ENCODE measurements around the gene SATB1. TPM values are rescaled to one million over a fixed set of nuclear protein-coding genes. Genes with fewer than 3 reads are reported as not detected.

SATB1 gene
- total and polyA plus RNA-seq, 2 donors = 40.3 to 74.2 TPM

GRCh38 chr3:18403061-18403460 lies 22.1 kb downstream of the SATB1 start:
- Histone ChIP-seq H3K4me1 (ENCODE audit: insufficient read depth) (no peaks in the 10 kb centered on the region), H3K27ac (ENCODE audit: low read depth) (no peak overlapping the region), H3K4me3 (ENCODE audit: low read depth, low read length) (no peak overlapping the region), H3K36me3 (ENCODE audit: insufficient read depth) (peaks cover 2% of the 10 kb centered on the region)
- DNase-seq (ENCODE audit: extremely low spot score) = no peak
- WGBS = 78% methylated on average over 2 of the region's 2 CpGs

- Histone ChIP-seq H3K36me3 (ENCODE audit: insufficient read depth) (peaks cover 2% of the 10 kb centered on the region), H3K27ac (ENCODE audit: low read depth) (peak overlapping the region; percentile 23), H3K4me1 (ENCODE audit: insufficient read depth) (no peaks in the 10 kb centered on the region), H3K4me3 (ENCODE audit: low read depth, low read length) (no peak overlapping the region)
- 70% methylated on average over 3 of the region's 3 CpGs for WGBS
- DNase-seq (ENCODE audit: extremely low spot score) = no peak
These were observed 22.8 kb downstream of the SATB1 start for GRCh38 chr3:18402239-18402799.

DNA sequence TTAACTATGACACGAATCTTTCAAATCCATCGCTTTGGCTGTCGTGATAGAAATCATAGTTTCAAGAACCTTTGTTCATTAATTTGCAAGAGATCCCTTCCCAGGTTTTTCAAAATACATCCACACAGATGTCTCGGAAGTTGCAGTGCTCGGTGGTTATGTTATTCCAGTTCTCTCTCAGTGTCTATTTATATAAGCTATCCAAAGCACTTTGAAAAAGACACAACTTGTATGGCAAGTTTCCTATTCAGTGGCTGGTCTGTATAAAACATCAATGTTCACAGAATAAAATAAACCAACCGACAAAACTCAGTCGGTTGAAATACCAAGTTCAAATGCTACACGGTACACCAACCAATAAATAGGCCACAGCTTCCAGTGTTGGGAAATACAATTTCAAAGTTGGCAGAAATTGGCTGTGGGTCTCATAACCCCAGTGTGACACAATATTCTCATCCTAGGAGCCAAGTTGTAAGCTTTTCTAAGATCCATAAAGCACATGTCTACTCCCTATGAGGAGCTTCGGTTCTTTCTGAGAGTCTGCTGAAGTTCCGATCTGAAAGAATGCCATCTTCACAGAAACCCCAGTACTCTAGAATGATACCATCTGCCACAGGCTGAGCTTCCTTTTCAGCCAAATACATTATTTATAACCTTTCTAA lies 23.7 kb downstream of the SATB1 start:
- Histone ChIP-seq H3K36me3 (ENCODE audit: insufficient read depth) (peaks cover 2% of the 10 kb centered on the region), H3K4me3 (ENCODE audit: low read depth, low read length) (no peak overlapping the region), H3K4me1 (ENCODE audit: insufficient read depth) (no peaks in the 10 kb centered on the region), H3K27ac (ENCODE audit: low read depth) (no peak overlapping the region)
- WGBS = 56% methylated on average over 10 of the region's 10 CpGs
- DNase-seq (ENCODE audit: extremely low spot score) = no peak

GRCh38 chr3:18398448-18398847 lies 26.7 kb downstream of the SATB1 start:
- H3K27ac ChIP-seq (ENCODE audit: low read depth) = no peak overlapping the region
- 94% methylated on average over 1 of the region's 1 CpG for WGBS
- H3K36me3 ChIP-seq (ENCODE audit: insufficient read depth) = peaks cover 4% of the 10 kb centered on the region
- no peak overlapping the region for H3K4me3 ChIP-seq (ENCODE audit: low read depth, low read length)
- no peaks in the 10 kb centered on the region for H3K4me1 ChIP-seq (ENCODE audit: insufficient read depth)
- no peak for DNase-seq (ENCODE audit: extremely low spot score)

DNA sequence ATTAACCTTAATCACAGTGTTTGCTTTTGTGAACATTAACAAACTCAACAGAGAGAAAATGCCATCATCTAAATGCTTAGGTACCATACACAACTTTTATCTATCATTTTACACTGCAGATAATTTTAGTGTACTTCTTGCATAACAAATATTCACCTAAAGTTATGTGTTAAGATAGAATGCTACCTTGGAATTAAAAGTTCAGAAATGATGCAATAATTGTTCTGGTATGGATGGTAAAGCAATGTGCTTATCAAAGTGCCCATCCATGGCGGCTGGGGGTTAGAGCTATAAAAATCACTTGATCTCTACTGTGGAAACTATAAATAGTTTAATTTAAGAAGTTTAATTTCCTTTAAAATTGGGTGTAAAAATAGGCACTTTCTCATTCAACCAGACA lies 28.7 kb downstream of the SATB1 start:
- Histone ChIP-seq H3K27ac (ENCODE audit: low read depth) (no peak overlapping the region), H3K4me3 (ENCODE audit: low read depth, low read length) (no peak overlapping the region), H3K36me3 (ENCODE audit: insufficient read depth) (peaks cover 4% of the 10 kb centered on the region), H3K4me1 (ENCODE audit: insufficient read depth) (no peaks in the 10 kb centered on the region)
- DNase-seq (ENCODE audit: extremely low spot score) = no peak
- WGBS = 63% methylated on average over 1 of the region's 1 CpG

GRCh38 chr3:18394384-18394995 lies 30.6 kb downstream of the SATB1 start:
- 96% methylated on average over 12 of the region's 12 CpGs for WGBS
- DNase-seq (ENCODE audit: extremely low spot score) = no peak

DNA sequence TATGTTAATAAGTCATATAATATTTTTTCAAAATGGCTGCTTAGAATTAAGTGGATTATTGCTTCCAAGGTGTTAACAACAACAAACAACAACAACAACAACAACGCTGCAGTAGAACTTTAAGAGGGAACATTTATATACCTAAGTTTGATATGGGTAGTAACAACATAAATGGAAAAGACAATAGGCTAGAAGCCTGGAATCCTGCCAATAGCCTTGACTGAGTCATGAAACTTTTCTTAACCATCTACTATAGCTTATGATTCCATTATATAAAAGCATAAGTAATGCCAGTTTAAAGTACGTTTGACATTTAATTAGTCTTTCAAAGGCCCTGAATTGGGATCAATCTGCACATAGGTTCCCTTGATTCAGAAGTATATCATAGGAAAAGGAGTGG lies 31.2 kb downstream of the SATB1 start:
- no peak overlapping the region for H3K27ac ChIP-seq (ENCODE audit: low read depth)
- 83% methylated on average over 2 of the region's 2 CpGs for WGBS
- H3K4me3 ChIP-seq (ENCODE audit: low read depth, low read length) = no peak overlapping the region
- H3K36me3 ChIP-seq (ENCODE audit: insufficient read depth) = peaks cover 2% of the 10 kb centered on the region
- no peak for DNase-seq (ENCODE audit: extremely low spot score)
- H3K4me1 ChIP-seq (ENCODE audit: insufficient read depth) = no peaks in the 10 kb centered on the region

More at GRCh38 chr3:18394384-18394995, 30.6 kb downstream of the SATB1 start:
- Histone ChIP-seq H3K4me1 (ENCODE audit: insufficient read depth) (no peaks in the 10 kb centered on the region), H3K27ac (ENCODE audit: low read depth) (no peak overlapping the region), H3K36me3 (ENCODE audit: insufficient read depth) (peaks cover 4% of the 10 kb centered on the region), H3K4me3 (ENCODE audit: low read depth, low read length) (no peak overlapping the region)

GRCh38 chr3:18390024-18390660 lies 35.0 kb downstream of the SATB1 start:
- Histone ChIP-seq H3K4me3 (ENCODE audit: low read depth, low read length) (no peak overlapping the region), H3K36me3 (ENCODE audit: insufficient read depth) (peaks cover 4% of the 10 kb centered on the region), H3K4me1 (ENCODE audit: insufficient read depth) (no peaks in the 10 kb centered on the region), H3K27ac (ENCODE audit: low read depth) (no peak overlapping the region)
- no peak for DNase-seq (ENCODE audit: extremely low spot score)
- WGBS = 53% methylated on average over 3 of the region's 3 CpGs

DNA sequence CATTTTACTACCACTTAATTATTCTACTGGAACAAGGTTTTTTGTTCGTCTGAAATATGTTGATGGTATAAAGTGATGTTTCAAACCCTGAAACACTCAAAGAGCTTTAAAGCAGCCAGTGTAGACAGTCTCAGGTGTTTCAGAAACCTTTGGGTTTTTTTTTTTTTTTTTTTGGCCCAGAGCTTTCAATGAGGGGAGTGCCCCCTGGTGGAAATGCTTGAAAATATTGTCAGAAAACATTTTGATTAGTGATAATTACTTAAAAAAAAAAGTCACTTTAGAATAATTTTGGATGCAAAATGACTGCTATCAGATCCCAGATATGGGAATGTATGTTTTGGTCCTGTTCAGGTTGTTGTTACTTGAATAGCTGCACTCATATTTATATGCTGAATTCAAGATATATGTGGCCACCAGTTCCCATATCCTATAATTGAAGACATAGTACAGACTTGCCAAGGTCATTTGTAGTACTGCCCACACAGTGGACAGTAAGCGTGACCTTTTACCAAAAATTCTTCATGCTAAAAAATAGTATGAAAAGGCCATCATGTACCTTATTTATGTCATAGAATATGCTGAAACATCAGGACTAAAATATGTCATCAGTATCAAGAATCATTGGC lies 35.9 kb downstream of the SATB1 start:
- 53% methylated on average over 2 of the region's 2 CpGs for WGBS
- Histone ChIP-seq H3K4me3 (ENCODE audit: low read depth, low read length) (no peak overlapping the region), H3K36me3 (ENCODE audit: insufficient read depth) (peaks cover 2% of the 10 kb centered on the region), H3K27ac (ENCODE audit: low read depth) (no peak overlapping the region), H3K4me1 (ENCODE audit: insufficient read depth) (no peaks in the 10 kb centered on the region)
- DNase-seq (ENCODE audit: extremely low spot score) = no peak

DNA sequence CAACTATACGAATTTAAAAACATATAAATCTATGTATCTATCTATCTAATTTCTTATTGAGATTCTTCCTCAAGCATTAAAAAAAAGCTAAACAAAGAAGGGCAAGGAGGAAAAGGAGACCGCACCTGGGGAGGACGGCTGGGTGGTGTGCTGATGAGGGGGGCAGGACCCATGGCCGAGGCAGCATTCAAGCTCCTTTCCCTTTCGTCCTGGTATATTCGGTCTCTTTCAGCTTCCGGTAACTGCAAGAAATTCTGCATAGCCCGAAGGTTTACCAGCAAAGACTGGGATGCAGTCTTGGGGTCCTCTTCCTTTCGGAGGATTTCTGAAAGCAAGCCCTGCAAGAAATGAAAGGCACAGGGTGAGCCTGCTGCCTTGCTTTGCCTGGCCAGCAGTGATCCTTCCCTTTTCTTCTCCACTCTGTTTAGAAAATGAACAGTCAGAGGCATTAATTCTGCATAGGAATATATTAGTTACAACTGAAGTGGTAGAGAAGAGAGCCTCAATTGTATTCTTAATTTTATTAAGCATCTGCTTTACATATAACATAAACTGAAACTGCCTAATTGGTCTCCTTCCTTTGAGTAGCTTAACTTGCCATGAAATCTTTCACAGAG lies 38.8 kb downstream of the SATB1 start:
- 95% methylated on average over 9 of the region's 9 CpGs for WGBS
- Histone ChIP-seq H3K4me3 (ENCODE audit: low read depth, low read length) (no peak overlapping the region), H3K4me1 (ENCODE audit: insufficient read depth) (no peaks in the 10 kb centered on the region), H3K36me3 (ENCODE audit: insufficient read depth) (peaks cover 2% of the 10 kb centered on the region), H3K27ac (ENCODE audit: low read depth) (no peak overlapping the region)
- DNase-seq (ENCODE audit: extremely low spot score) = no peak

GRCh38 chr3:18385706-18386105 lies 39.4 kb downstream of the SATB1 start:
- no peak for DNase-seq (ENCODE audit: extremely low spot score)
- no peak overlapping the region for H3K27ac ChIP-seq (ENCODE audit: low read depth)
- WGBS = 95% methylated on average over 4 of the region's 4 CpGs
- no peaks in the 10 kb centered on the region for H3K4me1 ChIP-seq (ENCODE audit: insufficient read depth)
- H3K4me3 ChIP-seq (ENCODE audit: low read depth, low read length) = no peak overlapping the region
- peaks cover 2% of the 10 kb centered on the region for H3K36me3 ChIP-seq (ENCODE audit: insufficient read depth)

DNA sequence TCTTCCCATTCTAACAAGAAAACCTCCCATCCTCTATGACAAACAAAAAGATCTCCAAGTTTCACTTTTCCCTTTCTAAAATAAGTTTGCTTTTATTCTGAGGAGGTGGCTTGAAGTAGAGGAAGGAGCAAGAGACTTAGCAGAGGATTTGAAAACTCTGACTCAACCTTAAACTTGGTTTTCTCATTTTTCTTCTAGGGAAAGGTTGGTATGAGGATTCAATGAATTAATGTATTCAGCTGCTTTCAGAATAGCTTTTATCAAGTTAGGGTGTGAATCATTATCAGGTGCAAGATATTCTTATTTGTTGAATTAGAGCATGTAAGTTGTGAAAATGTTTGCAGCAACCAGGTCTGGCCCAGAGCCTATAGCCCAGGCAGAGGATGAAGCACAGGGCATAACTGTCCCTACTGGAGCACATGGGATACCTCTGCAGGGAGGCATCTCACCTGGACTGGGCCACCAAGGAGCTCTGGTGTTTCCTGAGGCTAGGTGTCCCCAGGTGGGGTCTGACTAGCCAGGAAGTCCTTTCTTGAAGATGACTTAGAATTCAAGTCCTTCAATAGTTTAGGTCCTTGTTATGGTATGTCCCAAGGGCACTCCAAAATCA lies 42.3 kb downstream of the SATB1 start:
- no peaks in the 10 kb centered on the region for H3K4me1 ChIP-seq (ENCODE audit: insufficient read depth)
- DNase-seq (ENCODE audit: extremely low spot score) = no peak
- H3K36me3 ChIP-seq (ENCODE audit: insufficient read depth) = peaks cover 2% of the 10 kb centered on the region
- H3K4me3 ChIP-seq (ENCODE audit: low read depth, low read length) = no peak overlapping the region
- no peak overlapping the region for H3K27ac ChIP-seq (ENCODE audit: low read depth)

DNA sequence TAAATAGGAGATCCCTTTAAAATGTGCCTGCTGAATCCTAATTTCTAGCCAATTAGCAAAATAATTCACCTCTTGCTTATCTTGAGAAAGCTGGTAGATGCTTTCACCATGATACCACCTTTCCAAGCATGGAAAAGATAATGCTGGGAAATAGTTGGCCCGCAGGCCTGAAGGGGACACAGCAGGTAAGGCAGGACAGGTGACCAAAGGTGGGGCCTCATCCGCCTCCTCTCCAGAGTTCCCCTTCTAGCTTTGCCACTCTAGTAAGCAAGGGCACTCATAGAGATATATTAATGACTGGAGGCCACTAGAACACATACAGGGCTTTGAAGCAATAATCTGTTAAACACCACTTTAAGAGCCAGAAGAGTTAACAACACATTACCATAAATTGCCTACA lies 45.5 kb downstream of the SATB1 start:
- H3K4me3 ChIP-seq (ENCODE audit: low read depth, low read length) = no peak overlapping the region
- WGBS = 92% methylated on average over 2 of the region's 2 CpGs
- no peak overlapping the region for H3K27ac ChIP-seq (ENCODE audit: low read depth)
- DNase-seq (ENCODE audit: extremely low spot score) = no peak
- H3K36me3 ChIP-seq (ENCODE audit: insufficient read depth) = no peaks in the 10 kb centered on the region
- H3K4me1 ChIP-seq (ENCODE audit: insufficient read depth) = no peaks in the 10 kb centered on the region
